B cell (primary cell): Measurements from ENCODE around the gene ZC3H7A. TPM values are rescaled to one million over a fixed set of nuclear protein-coding genes. Genes with fewer than 3 reads are reported as not detected.

ENCODE experiments used
- ATAC-seq: fragments of 200-7000 bp; cut with Tn5 transposase; one replicate; pipeline ENCODE4 v1.10.0; 2021; ENCODE audit warnings: low read depth, mild to moderate bottlenecking, moderate number of reproducible peaks, moderate library complexity
- CTCF ChIA-PET: fragments of 350-600 bp; sonication (Branson Sonifier 250); formaldehyde crosslinking; loops from one replicate; lab custom pipeline; 2021; ENCODE audit warnings: antibody characterized with exemption, inconsistent platforms; lab: Charles Lee
- POLR2A ChIA-PET: fragments of 350-600 bp; sonication (Branson Sonifier 250); formaldehyde crosslinking; loops from one replicate; lab custom pipeline; 2021; ENCODE audit warnings: antibody characterized with exemption; lab: Charles Lee
- DNase-seq: peaks from one replicate; pipeline ENCODE4 v3.0.0; 2013
- H2AFZ ChIP-seq: 2 replicates; pipeline ENCODE4 v1.6.1; 2012; ENCODE audit warnings: mild to moderate bottlenecking, low read depth, low read length; ENCODE audit not compliant: insufficient read depth, poor library complexity, severe bottlenecking
- H3K27ac ChIP-seq, 2 donors: 1 replicate in 1 of 2; 2 replicates in 1 of 2; pipeline ENCODE4 v1.5.1; 2012 to 2013; ENCODE audit warnings: low read length in 2 of 2, mild to moderate bottlenecking in 2 of 2, moderate library complexity in 1 of 2
- H3K27me3 ChIP-seq, 4 experiments: fragments of 200-600 bp in 1 of 4; sonication (generic) in 1 of 4; replicated peaks in 1 of 4; 1 replicate in 2 of 4; 2 replicates in 2 of 4; pipeline versions ENCODE4 v1.6.1 to v1.7.0; 2013 to 2016; ENCODE audit warnings: low read length in 3 of 4, mild to moderate bottlenecking in 2 of 4, mixed read lengths in 1 of 4, moderate library complexity in 1 of 4; ENCODE audit not compliant: insufficient read depth in 4 of 4, control insufficient read depth in 3 of 4; ENCODE audit errors: control extremely low read depth in 1 of 4
- H3K36me3 ChIP-seq, 2 experiments: replicated peaks in 1 of 2; 1 replicate in 1 of 2; 2 replicates in 1 of 2; pipeline versions ENCODE4 v1.6.1 to v1.7.1; 2013; ENCODE audit warnings: low read length in 1 of 2; ENCODE audit not compliant: insufficient read depth in 2 of 2, control insufficient read depth in 1 of 2; ENCODE audit errors: control extremely low read depth in 1 of 2, extremely low read depth in 1 of 2
- H3K4me1 ChIP-seq, 2 donors: fragments of 200-600 bp in 1 of 2; sonication (generic) in 1 of 2; 1 replicate in 1 of 2; 2 replicates in 1 of 2; pipeline versions ENCODE4 v1.5.1 to v1.6.1; 2013 to 2017; ENCODE audit warnings: low read length in 2 of 2; ENCODE audit not compliant: control insufficient read depth in 2 of 2, insufficient read depth in 2 of 2
- H3K4me2 ChIP-seq: replicated peaks from 2 replicates; pipeline ENCODE3; 2012; ENCODE audit warnings: mild to moderate bottlenecking, low read depth, low read length; ENCODE audit not compliant: poor library complexity, severe bottlenecking
- H3K4me3 ChIP-seq, 5 experiments: fragments of 200-600 bp in 1 of 5; sonication (generic) in 1 of 5; 1 replicate in 3 of 5; 2 replicates in 2 of 5; pipeline versions ENCODE4 v1.5.1 to v1.7.0; 2011 to 2016; ENCODE audit warnings: low read length in 4 of 5, mild to moderate bottlenecking in 4 of 5, low read depth in 2 of 5, control low read depth in 1 of 5, moderate library complexity in 1 of 5; ENCODE audit not compliant: insufficient read depth in 1 of 5; ENCODE audit errors: control extremely low read depth in 1 of 5, extremely low read depth in 1 of 5
- H3K79me2 ChIP-seq: fragments of 200-600 bp; sonication (generic); one replicate; pipeline ENCODE4 v1.6.0; 2016; ENCODE audit warnings: low read length; ENCODE audit not compliant: control insufficient read depth, insufficient read depth
- H3K9ac ChIP-seq: fragments of 200-600 bp; sonication (generic); 2 replicates; pipeline ENCODE4 v1.6.1; 2017; ENCODE audit warnings: mild to moderate bottlenecking, low read length, moderate library complexity
- H3K9me3 ChIP-seq, 3 donors: one replicate each; pipeline versions ENCODE4 v1.6.1 to v1.7.1; 2013; ENCODE audit warnings: low read length in 2 of 3; ENCODE audit not compliant: control insufficient read depth in 2 of 3, insufficient read depth in 1 of 3; ENCODE audit errors: control extremely low read depth in 1 of 3
- H4K20me1 ChIP-seq: 2 replicates; pipeline ENCODE4 v1.6.0; 2012; ENCODE audit warnings: mild to moderate bottlenecking, low read length; ENCODE audit not compliant: insufficient read depth, control insufficient read depth, poor library complexity, severe bottlenecking
- H3K27ac Mint-ChIP-seq: one replicate; pipeline ENCODE4 v1.8.0; 2021; ENCODE audit warnings: mixed read lengths
- H3K27me3 Mint-ChIP-seq: one replicate; pipeline ENCODE4 v1.8.0; 2021; ENCODE audit warnings: mixed read lengths
- H3K4me1 Mint-ChIP-seq: one replicate; pipeline ENCODE4 v1.8.0; 2021; ENCODE audit warnings: mixed read lengths
- H3K4me3 Mint-ChIP-seq: one replicate; pipeline ENCODE4 v1.8.0; 2021; ENCODE audit warnings: mixed read lengths
- H3K9me3 Mint-ChIP-seq: one replicate; pipeline ENCODE4 v1.8.0; 2022; ENCODE audit warnings: mixed read lengths; ENCODE audit not compliant: insufficient read depth
- EZH2 ChIP-seq: IDR thresholded peaks from 2 replicates; pipeline ENCODE4 v1.6.1; 2012; ENCODE audit warnings: borderline replicate concordance, low read depth, mild to moderate bottlenecking, moderate library complexity, low read length; ENCODE audit not compliant: insufficient read depth, poor library complexity, severe bottlenecking
- WGBS: methylation state at CpG from one replicate; pipeline ENCODE4 v1.1.5; 2013; ENCODE audit warnings: missing lambda C conversion rate; ENCODE audit not compliant: insufficient coverage; 5-methylcytosine and 5-hydroxymethylcytosine counted together
- intact Hi-C: fragments of 100-400 bp; cut with micrococcal nuclease; formaldehyde crosslinking; loops from one replicate; pipeline ENCODE4 v1.10.0; 2022
- polyA plus RNA-seq: library from polyadenylated mRNA; depleted of rRNA; stranded (reverse); fragments of >200 nt; gene quantifications from 2 replicates; pipeline ENCODE4 v1.2.3, GENCODE V29; 2012
- total RNA-seq, 2 donors: library from RNA; stranded (reverse); fragments of 120-200 nt in 1 of 2; gene quantifications; 1 replicate in 1 of 2; 2 replicates in 1 of 2; pipeline versions ENCODE4 v1.2.3 to v1.2.4, GENCODE V29; 2013 to 2022
- TF ChIP-seq, protein P1 (sequence below): fragments of 200-600 bp; IDR thresholded peaks from one replicate; pipeline ENCODE4 v1.8.0; 2022; ENCODE audit warnings: antibody characterized with exemption, mild to moderate bottlenecking

ZC3H7A gene
- total and polyA plus RNA-seq, 2 donors (not counting 1 experiment from before 2014, with no cell fraction given) = 40.8 to 126 TPM

DNA sequence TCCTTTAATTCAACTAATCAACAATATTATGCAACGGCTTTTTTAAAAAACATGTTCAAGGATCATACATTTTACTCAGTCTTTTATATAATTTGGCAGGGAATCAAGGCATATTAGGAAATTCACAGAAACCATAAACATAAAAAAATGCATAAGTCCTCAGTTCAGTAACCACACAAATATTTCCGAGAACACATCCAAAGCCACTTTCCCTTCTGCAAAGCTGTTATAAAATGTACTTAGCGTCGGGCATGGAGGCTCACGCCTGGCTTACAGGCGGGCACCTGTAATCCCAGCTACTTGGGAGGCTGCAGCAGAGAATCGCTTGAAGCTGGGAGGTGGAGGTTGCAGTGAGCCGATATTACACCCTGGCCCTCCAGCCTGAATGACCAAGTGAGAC is 9.7 kb upstream of the ZC3H7A start:
- H2AFZ ChIP-seq = no peak overlapping the region
- WGBS = 30% methylated on average over 2 of the region's 8 CpGs
- H3K9me3 ChIP-seq = peaks cover 0 to 12% (median 0%) of the 10 kb centered on the region in 3 donors
- Mint-ChIP-seq H3K4me1 (peaks cover 8% of the 10 kb centered on the region), H3K27me3 (no peaks in the 10 kb centered on the region), H3K27ac (no peak overlapping the region), H3K4me3 (no peak overlapping the region), H3K9me3 (peaks cover 2% of the 10 kb centered on the region)
- H3K27me3 ChIP-seq = no peaks in the 10 kb centered on the region
- H3K27ac ChIP-seq = no peak overlapping the region
- intact Hi-C loops = no loop called here
- CTCF ChIA-PET = interaction anchor here (0.6 to 1.1 kb wide), 3 partner anchors 9 to 22 kb away, joined by 3 read pairs; partner anchors contain the start of gene ZC3H7A
- peaks cover 28% of the 10 kb centered on the region for H3K79me2 ChIP-seq
- H4K20me1 ChIP-seq = no peaks in the 10 kb centered on the region
- no peak for DNase-seq
- POLR2A ChIA-PET = interaction anchor here (1.0 kb wide), 1 partner anchor 9 kb away, joined by 3 read pairs; the partner anchor contains the start of gene ZC3H7A
- TF ChIP-seq, protein P1, sequence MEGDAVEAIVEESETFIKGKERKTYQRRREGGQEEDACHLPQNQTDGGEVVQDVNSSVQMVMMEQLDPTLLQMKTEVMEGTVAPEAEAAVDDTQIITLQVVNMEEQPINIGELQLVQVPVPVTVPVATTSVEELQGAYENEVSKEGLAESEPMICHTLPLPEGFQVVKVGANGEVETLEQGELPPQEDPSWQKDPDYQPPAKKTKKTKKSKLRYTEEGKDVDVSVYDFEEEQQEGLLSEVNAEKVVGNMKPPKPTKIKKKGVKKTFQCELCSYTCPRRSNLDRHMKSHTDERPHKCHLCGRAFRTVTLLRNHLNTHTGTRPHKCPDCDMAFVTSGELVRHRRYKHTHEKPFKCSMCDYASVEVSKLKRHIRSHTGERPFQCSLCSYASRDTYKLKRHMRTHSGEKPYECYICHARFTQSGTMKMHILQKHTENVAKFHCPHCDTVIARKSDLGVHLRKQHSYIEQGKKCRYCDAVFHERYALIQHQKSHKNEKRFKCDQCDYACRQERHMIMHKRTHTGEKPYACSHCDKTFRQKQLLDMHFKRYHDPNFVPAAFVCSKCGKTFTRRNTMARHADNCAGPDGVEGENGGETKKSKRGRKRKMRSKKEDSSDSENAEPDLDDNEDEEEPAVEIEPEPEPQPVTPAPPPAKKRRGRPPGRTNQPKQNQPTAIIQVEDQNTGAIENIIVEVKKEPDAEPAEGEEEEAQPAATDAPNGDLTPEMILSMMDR = no peak
- no peak for TF ChIP-seq EZH2
- no peak overlapping the region for H3K4me2 ChIP-seq
- H3K4me3 ChIP-seq = no peak overlapping the region
- H3K9ac ChIP-seq = no peak overlapping the region
- no peaks in the 10 kb centered on the region for H3K36me3 ChIP-seq
- H3K4me1 ChIP-seq = peaks cover 0 to 16% of the 10 kb centered on the region in 2 donors
- no peak for ATAC-seq

DNA sequence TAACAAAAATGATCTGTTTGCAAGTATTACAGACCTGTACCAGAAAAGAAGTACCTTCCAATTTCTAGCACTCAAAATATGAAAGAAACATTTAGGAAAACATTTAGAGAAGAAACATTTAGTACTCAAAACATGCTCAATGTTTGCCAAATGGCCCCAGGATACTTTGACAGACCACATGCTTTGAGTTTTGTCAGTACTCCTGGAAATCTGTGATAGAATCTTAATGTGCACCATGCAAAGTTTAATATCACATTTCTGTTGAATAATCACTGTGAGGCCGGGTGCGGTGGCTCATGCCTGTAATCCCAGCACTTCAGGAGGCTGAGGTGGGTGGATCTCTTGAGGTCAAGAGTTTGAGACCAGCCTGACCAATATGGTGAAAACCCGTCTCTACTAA is 8.5 kb upstream of the ZC3H7A start:
- POLR2A ChIA-PET = interaction anchor here (0.7 kb wide), 1 partner anchor 235 kb away, joined by 3 read pairs; no protein-coding TSS in a partner anchor
- CTCF ChIA-PET = no interaction called here

More for the DNA sequence above, 8.5 kb upstream of the ZC3H7A start:
- no peak overlapping the region for H3K4me3 Mint-ChIP-seq
- H3K9me3 ChIP-seq = peaks cover 0 to 7% (median 0%) of the 10 kb centered on the region in 3 donors
- no peaks in the 10 kb centered on the region for H4K20me1 ChIP-seq
- peaks cover 39% of the 10 kb centered on the region for H3K79me2 ChIP-seq
- H3K9ac ChIP-seq = no peak overlapping the region
- no peak for ATAC-seq
- no peak overlapping the region for H2AFZ ChIP-seq
- intact Hi-C loops = no loop called here
- H3K4me1 ChIP-seq = peaks cover 2 to 16% of the 10 kb centered on the region in 2 donors
- peaks cover 2% of the 10 kb centered on the region for H3K9me3 Mint-ChIP-seq
- no peak for DNase-seq
- no CpG with 5 or more reads among the region's 3 CpGs for WGBS
- no peak overlapping the region for H3K4me2 ChIP-seq
- H3K36me3 ChIP-seq = no peaks in the 10 kb centered on the region
- H3K27ac Mint-ChIP-seq = no peak overlapping the region
- H3K27me3 ChIP-seq = no peaks in the 10 kb centered on the region
- no peak overlapping the region for H3K27ac ChIP-seq
- no peaks in the 10 kb centered on the region for H3K27me3 Mint-ChIP-seq
- peaks cover 14% of the 10 kb centered on the region for H3K4me1 Mint-ChIP-seq
- no peak overlapping the region for H3K4me3 ChIP-seq
- TF ChIP-seq, protein P1 = no peak
- no peak for TF ChIP-seq EZH2
